Activated naive CD8-positive, alpha-beta T cell treated with anti-CD3 and anti-CD28 coated beads for 36 hours (primary cell): ENCODE results near the gene PIAS2. TPM values are rescaled to one million over a fixed set of nuclear protein-coding genes. Genes with fewer than 3 reads are reported as not detected.
"Not testable (repeated sequence)": the region's sequence is repeated elsewhere in the genome, so short reads cannot be mapped to it uniquely, and the experiment has no call there.

Experiments
- DNase-seq: peaks from one replicate; pipeline ENCODE4 v3.0.0; 2021
- H3K27ac Mint-ChIP-seq: one replicate; pipeline ENCODE4 v1.8.0; 2022; ENCODE audit warnings: mild to moderate bottlenecking, moderate library complexity, mixed read lengths
- H3K27me3 Mint-ChIP-seq: one replicate; pipeline ENCODE4 v1.8.0; 2022; ENCODE audit warnings: mild to moderate bottlenecking, mixed read lengths
- H3K36me3 Mint-ChIP-seq: one replicate; pipeline ENCODE4 v1.8.0; 2021; ENCODE audit warnings: mild to moderate bottlenecking, mixed read lengths
- H3K4me1 Mint-ChIP-seq: one replicate; pipeline ENCODE4 v1.8.0; 2021; ENCODE audit warnings: mixed read lengths
- H3K4me3 Mint-ChIP-seq: one replicate; pipeline ENCODE4 v1.8.0; 2022; ENCODE audit warnings: mild to moderate bottlenecking, moderate library complexity, mixed read lengths
- H3K9me3 Mint-ChIP-seq: one replicate; pipeline ENCODE4 v1.8.0; 2022; ENCODE audit warnings: mixed read lengths
- total RNA-seq, 2 experiments: library from RNA; stranded (reverse); gene quantifications; one replicate each; pipeline ENCODE4 v1.2.3, GENCODE V29; 2021

PIAS2 gene
- total RNA-seq, 2 experiments from 2014 or later = 37.4 to 38.8 TPM

DNA sequence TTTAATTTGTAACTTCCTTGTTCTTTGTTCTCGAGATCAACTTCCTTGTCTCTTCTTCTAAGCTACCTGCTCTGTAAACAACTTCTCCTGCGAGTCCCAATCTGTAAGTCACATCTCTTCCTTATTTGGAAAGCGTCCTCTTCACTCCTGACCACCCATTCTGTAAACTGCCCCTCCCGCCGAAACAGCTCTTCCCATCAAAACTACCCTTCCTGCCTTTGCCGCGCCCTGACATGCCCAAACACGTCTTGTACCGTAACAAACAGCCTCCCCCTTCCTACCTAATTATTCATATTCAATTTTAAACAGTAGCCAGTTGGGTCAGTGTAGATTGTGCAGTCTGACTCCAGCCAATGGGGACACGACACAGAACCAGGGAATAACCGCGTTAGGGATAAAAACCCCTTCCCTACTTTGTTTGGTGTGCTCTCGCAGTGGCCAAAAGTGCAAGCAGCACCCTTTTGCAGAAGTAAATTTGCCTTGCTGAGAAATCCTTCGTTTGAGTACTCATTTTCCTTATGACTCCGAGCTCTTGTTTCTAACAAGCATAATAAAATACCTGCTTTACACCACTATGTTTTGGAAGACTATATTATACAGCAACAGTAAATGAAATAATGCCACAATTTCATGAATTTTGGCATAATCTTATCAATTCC, 39.8 kb downstream of the PIAS2 start:
- Mint-ChIP-seq H3K4me1 (peaks cover 9% of the 10 kb centered on the region), H3K9me3 (peaks cover 40% of the 10 kb centered on the region), H3K4me3 (no peak overlapping the region), H3K36me3 (peaks cover 85% of the 10 kb centered on the region), H3K27me3 (no peaks in the 10 kb centered on the region), H3K27ac (no peak overlapping the region)
- no peak for DNase-seq

DNA sequence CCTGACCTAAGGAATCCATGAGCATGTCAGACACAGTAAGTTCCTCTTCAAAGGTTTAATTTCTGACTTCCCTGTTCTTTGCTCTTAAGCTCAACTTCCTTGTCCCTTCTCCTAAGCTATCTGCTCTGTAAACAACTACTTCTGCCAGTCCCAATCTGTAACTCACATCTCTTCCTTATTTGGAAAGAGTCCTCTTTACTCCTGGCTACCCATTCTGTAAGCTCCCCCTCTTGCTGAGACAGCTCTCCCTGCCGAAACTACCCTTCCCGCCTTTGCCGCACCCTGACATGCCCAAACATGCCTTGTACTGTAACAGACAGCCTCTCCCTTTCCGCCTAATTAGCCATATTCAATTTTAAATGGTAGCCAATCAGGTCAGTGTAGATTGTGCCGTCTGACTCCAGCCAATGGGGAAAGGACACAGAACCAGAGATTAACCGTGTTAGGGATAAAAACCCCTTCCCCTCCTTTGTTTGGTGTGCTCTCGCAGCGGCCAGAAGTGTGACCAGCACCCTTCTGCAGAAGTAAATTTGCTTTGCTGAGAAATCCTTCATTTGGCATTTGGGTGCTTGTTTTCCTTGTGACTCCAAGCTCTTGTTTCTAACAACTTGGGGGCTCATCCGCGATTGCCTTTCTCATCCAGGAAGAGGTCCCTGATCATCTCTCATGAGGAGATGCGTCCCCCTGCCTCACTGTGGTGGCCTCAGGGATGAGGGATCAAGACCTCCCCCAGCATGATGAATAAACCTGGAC, 49.0 kb downstream of the PIAS2 start:
- Mint-ChIP-seq H3K9me3 (peaks cover 35% of the 10 kb centered on the region), H3K4me3 (no peak overlapping the region), H3K27me3 (no peaks in the 10 kb centered on the region), H3K4me1 (peaks cover 15% of the 10 kb centered on the region), H3K36me3 (peaks cover 62% of the 10 kb centered on the region), H3K27ac (no peak overlapping the region)
- no peak for DNase-seq

DNA sequence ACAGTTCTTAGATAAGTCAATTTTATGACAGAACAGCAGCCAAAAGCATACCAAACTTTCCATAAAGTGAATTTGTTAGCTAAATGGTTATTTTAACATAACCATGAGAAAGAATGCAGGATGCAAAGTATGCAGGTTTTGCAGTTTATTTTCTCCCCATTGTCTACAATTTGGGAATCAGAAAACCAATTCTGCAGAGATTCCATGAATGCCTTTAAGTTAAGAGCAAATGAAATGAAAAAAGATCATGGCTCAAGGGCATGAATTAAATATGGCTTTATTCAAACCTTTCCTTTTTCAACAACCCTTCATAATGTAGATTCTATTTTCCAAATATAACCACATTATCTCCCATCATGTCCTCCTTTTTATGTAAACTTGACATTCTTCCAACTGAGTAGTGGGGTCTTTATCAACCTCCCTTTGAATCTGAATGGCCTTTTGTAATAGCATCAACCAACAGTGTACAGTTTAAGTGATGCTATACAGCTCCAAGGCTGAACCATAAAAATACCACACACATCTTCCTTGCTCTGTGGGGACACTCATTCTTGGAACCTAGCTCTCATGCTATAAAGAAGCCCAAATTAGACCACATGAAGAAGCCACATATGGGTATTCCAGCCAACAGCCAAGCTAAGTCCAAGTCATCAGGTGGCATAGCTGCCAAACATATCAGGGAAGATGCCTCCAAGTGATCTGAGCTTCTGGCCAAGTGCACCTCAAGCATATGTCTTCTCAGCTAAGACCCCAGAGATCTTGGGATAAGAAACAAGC, 49.8 kb downstream of the PIAS2 start:
- H3K4me3 Mint-ChIP-seq = no peak overlapping the region
- no peak overlapping the region for H3K27ac Mint-ChIP-seq
- H3K27me3 Mint-ChIP-seq = no peaks in the 10 kb centered on the region
- DNase-seq = no peak
- peaks cover 15% of the 10 kb centered on the region for H3K4me1 Mint-ChIP-seq
- peaks cover 32% of the 10 kb centered on the region for H3K9me3 Mint-ChIP-seq
- peaks cover 56% of the 10 kb centered on the region for H3K36me3 Mint-ChIP-seq

DNA sequence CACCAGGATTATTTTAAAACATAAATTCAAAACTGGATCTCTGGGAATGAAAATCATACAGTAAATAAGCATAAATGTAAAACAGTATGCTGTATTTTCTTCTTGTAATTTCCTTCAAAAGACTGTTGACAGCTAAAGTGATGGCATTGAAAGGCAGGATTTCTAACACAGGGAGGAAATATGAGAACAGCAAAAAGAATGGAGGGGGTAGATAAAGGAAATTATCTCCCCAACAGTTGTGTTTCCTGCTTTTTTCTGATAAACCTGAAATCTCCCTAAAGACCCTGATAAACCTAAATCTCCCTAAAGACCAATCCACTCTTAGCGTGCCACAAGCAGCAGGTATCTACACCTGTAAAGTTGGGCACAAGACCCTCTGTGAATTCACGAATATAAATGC, 50.8 kb downstream of the PIAS2 start:
- Mint-ChIP-seq H3K9me3 (peaks cover 30% of the 10 kb centered on the region), H3K4me3 (no peak overlapping the region), H3K4me1 (peaks cover 16% of the 10 kb centered on the region), H3K27me3 (no peaks in the 10 kb centered on the region), H3K36me3 (peaks cover 52% of the 10 kb centered on the region), H3K27ac (peak overlapping the region; percentile 42)
- no peak for DNase-seq

DNA sequence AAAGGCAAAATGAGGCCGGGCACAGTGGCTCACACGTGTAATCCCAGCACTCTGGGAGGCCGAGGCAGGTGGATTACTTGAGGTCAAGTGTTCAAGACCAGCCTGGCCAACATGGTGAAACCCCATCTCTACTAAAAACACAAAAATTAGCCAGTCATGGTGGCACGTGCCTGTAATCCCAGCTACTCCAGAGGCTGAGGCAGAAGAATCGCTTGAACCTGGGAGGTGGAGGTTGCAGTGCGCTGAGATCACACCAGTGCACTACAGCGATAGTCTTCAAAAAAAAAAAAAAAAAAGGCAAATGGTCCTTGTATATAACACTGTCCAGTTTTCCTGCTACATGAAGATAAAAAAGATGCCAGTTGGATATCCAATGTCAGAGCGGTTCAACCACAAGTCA, 52.1 kb downstream of the PIAS2 start:
- peaks cover 17% of the 10 kb centered on the region for H3K4me1 Mint-ChIP-seq
- H3K36me3 Mint-ChIP-seq = peaks cover 49% of the 10 kb centered on the region
- H3K4me3 Mint-ChIP-seq = not testable (repeated sequence)

DNA sequence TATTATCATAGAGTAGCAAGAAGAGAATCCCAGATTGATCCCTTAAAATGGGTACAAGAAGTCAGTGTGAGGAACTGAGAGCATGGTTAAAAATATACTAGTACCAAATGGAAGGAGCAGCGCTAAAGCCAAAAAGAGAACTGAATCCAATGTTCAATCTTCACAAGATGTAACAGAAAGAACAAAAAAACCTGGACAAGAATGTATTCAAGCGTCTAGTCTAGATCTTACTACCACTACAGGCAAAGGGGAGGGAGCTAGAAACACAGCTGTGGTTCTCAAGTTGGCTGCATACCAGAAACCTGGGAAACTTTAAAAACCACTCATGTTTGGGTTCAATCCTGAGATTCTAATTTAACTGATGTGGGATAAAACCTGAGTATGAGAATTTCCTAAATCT, 57.5 kb downstream of the PIAS2 start:
- H3K9me3 Mint-ChIP-seq = peaks cover 1% of the 10 kb centered on the region
- no peak overlapping the region for H3K4me3 Mint-ChIP-seq
- H3K4me1 Mint-ChIP-seq = peaks cover 7% of the 10 kb centered on the region
- H3K27ac Mint-ChIP-seq = no peak overlapping the region
- no peak for DNase-seq
- H3K36me3 Mint-ChIP-seq = peaks cover 54% of the 10 kb centered on the region
- H3K27me3 Mint-ChIP-seq = no peaks in the 10 kb centered on the region

More for the DNA sequence above, 52.1 kb downstream of the PIAS2 start:
- not testable (repeated sequence) for DNase-seq, H3K27me3 Mint-ChIP-seq, H3K27ac Mint-ChIP-seq
- H3K9me3 Mint-ChIP-seq = peaks cover 24% of the 10 kb centered on the region

DNA sequence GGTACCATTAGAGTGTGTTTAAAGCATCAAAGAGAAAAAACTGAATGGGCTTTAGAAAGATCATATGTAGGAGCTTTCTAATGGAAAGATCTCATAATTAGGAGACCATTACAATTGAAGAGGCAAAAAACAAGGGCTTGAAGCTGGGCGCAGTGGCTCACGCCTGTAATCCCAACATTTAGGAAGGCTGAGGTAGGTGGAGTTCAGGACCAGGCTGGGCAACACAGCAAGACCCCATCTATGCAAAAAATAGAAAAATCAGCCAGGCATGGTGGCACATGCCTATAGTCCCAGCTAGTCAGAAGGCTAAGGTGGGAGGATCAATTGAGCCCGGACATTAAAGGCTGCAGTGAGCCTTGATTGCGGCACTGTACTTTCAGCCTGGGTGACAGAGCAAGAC, 59.0 kb downstream of the PIAS2 start:
- Mint-ChIP-seq H3K9me3 (peaks cover 1% of the 10 kb centered on the region), H3K36me3 (peaks cover 58% of the 10 kb centered on the region), H3K27me3 (no peaks in the 10 kb centered on the region), H3K27ac (no peak overlapping the region), H3K4me3 (no peak overlapping the region), H3K4me1 (peaks cover 7% of the 10 kb centered on the region)
- DNase-seq = no peak

DNA sequence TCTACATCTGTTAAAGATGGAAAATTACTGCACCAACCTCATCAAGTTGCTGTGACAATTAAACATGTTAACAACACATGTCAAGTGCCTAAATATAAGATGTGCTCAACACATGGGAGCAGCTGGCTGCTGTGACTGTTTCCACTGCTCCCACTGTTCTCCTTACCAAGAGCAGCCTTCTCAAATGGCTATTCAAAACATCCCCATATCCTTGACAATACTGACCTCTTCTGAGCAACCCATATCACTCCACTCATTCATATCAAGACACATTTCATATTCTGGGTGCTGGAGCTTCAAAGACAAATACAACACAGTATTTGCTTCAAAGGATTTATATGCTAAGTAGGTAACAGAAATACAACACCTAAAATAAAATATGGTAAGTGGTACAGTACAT, 60.3 kb downstream of the PIAS2 start:
- no peaks in the 10 kb centered on the region for H3K27me3 Mint-ChIP-seq
- H3K36me3 Mint-ChIP-seq = peaks cover 65% of the 10 kb centered on the region
- peaks cover 1% of the 10 kb centered on the region for H3K9me3 Mint-ChIP-seq
- peaks cover 7% of the 10 kb centered on the region for H3K4me1 Mint-ChIP-seq
- H3K27ac Mint-ChIP-seq = no peak overlapping the region
- H3K4me3 Mint-ChIP-seq = no peak overlapping the region
- no peak for DNase-seq

DNA sequence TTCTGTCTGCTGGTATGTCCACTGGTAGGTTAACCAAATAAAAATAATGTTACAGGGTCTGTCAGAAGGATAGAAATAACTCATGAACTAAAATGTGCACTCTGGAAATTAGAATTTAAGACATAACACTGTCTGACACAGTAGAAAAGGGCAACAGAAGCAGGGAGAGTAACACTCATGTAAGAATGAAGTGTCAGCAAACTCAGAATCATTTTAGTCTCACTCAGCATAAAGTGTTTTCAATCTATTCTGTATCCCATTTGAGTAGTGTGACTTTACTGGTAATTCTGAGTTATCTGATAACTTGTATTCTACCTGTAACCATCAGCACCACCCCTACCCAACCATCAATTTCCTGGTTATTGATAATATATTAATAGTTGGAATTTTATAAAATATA, 68.3 kb downstream of the PIAS2 start:
- Mint-ChIP-seq H3K36me3 (peaks cover 35% of the 10 kb centered on the region), H3K27ac (no peak overlapping the region), H3K4me3 (no peak overlapping the region), H3K9me3 (no peaks in the 10 kb centered on the region), H3K27me3 (no peaks in the 10 kb centered on the region), H3K4me1 (peaks cover 2% of the 10 kb centered on the region)
- no peak for DNase-seq

DNA sequence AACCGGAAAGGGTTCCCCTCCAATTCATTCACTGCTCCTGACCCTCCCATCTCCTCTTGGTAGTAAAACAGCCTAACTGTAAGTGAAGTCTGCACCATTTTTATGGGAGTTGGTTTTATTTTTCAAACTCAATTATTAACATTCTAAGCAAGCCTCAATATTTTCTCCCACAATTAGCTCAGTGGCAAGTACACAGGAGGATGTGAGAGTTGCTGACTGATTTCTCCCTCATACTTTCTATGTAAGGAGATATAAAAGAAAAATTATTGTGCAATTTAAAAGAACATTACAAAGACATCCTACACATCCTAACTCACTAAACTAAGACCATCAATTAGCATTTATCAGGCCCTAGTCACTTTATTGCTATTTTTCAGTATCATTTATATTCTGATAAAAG, 73.9 kb downstream of the PIAS2 start:
- no peaks in the 10 kb centered on the region for H3K27me3 Mint-ChIP-seq
- H3K9me3 Mint-ChIP-seq = no peaks in the 10 kb centered on the region
- H3K4me1 Mint-ChIP-seq = peaks cover 4% of the 10 kb centered on the region
- no peak for DNase-seq
- no peak overlapping the region for H3K27ac Mint-ChIP-seq
- H3K36me3 Mint-ChIP-seq = peaks cover 26% of the 10 kb centered on the region
- no peak overlapping the region for H3K4me3 Mint-ChIP-seq

DNA sequence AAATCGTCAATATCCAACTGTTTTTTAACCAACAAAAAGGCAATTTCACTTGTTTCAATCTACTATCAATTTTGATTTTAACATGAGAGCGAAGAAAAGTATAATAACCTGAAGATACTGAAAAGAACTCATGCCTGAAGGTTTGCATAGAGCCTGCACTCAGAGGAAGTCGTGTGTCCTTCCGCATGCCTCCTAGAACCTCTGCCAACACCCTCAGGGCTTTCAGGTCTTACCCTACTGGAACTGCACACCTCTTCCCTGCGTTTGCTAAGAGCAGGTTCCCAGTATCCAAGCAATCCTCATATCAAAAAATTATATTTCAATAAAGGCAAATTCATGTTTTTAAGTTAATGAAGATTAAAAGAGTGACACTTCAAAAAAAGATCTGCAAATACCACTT, 74.7 kb downstream of the PIAS2 start:
- Mint-ChIP-seq H3K36me3 (peaks cover 27% of the 10 kb centered on the region), H3K9me3 (no peaks in the 10 kb centered on the region), H3K27me3 (no peaks in the 10 kb centered on the region), H3K4me3 (no peak overlapping the region), H3K4me1 (peaks cover 4% of the 10 kb centered on the region), H3K27ac (no peak overlapping the region)
- no peak for DNase-seq

DNA sequence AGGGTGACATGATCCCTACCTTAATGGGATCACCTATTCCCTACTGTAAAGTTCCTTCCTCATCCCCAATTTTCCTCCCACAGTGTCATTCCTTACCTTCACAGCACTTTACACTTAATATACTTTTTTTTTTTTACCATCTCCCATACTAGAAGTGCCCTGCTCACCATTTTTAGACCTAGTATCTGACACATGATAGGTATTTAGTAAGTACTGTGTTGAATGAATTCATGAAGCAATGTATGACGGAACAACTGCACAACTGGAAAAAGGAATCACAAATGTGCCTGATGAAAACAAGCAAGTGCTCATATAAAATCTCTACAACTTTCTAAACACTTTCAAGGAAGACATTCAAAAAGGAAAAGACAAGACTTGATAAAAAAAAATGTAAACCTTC, 83.4 kb downstream of the PIAS2 start:
- no peak for DNase-seq
- no peaks in the 10 kb centered on the region for H3K27me3 Mint-ChIP-seq
- H3K36me3 Mint-ChIP-seq = peaks cover 44% of the 10 kb centered on the region
- H3K4me1 Mint-ChIP-seq = no peaks in the 10 kb centered on the region
- no peaks in the 10 kb centered on the region for H3K9me3 Mint-ChIP-seq
- no peak overlapping the region for H3K4me3 Mint-ChIP-seq
- no peak overlapping the region for H3K27ac Mint-ChIP-seq

DNA sequence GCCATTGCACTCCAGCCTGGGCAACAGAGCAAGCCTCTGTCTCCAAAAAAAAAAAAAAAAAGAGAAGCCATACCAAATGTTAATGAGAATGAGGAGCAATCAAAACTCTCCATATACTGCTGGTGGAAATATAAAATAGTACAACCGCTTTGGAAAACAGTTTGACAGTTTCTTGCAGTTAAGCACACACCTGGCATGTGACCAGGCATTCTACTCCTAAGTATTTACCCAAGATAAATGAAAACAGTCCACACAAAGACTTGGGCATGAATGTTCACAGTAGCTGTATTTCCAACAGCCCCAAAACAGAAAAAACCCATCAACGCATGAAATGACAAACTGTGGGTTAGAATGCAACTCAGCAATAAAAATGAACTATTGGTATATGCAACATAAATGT, 84.5 kb downstream of the PIAS2 start:
- DNase-seq = no peak
- Mint-ChIP-seq H3K36me3 (peaks cover 44% of the 10 kb centered on the region), H3K27ac (no peak overlapping the region), H3K4me3 (no peak overlapping the region), H3K9me3 (no peaks in the 10 kb centered on the region), H3K4me1 (no peaks in the 10 kb centered on the region), H3K27me3 (no peaks in the 10 kb centered on the region)

DNA sequence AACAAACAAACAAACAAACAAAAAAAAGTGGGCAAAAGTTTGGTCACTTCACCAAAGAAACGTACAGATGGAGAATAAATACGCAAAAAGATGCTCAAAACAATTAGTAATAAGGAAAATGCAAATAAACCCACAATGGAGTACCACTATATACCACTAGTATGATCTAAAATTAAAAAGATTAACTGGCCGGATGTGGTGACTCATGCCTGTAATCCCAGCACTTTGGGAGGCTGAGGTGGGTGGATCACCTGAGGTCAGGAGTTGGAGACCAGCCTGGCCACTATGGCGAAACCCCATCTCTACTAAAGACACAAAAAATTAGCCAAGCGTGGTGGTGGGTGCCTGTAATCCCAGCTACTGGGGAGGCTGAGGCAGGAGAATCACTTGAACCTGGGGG, 84.9 kb downstream of the PIAS2 start:
- peaks cover 41% of the 10 kb centered on the region for H3K36me3 Mint-ChIP-seq
- DNase-seq, H3K27ac Mint-ChIP-seq, H3K4me3 Mint-ChIP-seq, H3K4me1 Mint-ChIP-seq, H3K27me3 Mint-ChIP-seq, H3K9me3 Mint-ChIP-seq: not testable (repeated sequence)

DNA sequence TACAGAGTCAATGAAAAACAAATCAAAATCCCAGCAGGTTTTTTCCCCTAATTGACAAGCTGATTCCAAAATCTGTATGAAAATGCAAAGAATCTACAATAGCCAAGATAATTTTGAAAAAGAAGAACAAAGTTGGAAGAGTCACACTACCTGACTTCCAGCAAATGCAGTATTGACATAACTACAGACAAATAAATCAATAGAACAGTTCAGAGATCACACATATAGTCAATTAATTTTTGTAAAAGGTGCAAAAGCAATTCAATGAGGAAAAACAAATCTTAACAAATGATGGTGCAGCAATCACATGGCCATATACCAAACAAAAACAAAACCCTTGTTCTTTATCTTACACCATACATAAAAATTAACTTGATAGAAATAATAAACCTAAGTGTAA, 85.9 kb downstream of the PIAS2 start:
- Mint-ChIP-seq H3K27ac (no peak overlapping the region), H3K4me3 (no peak overlapping the region), H3K27me3 (no peaks in the 10 kb centered on the region), H3K4me1 (no peaks in the 10 kb centered on the region), H3K9me3 (no peaks in the 10 kb centered on the region), H3K36me3 (peaks cover 38% of the 10 kb centered on the region)
- DNase-seq = no peak
